Right lobe of liver (tissue), 6 donors: ENCODE data around the gene LRRC28. TPM values are rescaled to one million over a fixed set of nuclear protein-coding genes. Genes with fewer than 3 reads are reported as not detected.

ENCODE experiments used
- ATAC-seq, 4 donors: fragments of 200-7000 bp; cut with Tn5 transposase; one replicate each; pipeline ENCODE4 v1.9.1; 2020; ENCODE audit warnings: mild to moderate bottlenecking in 4 of 4, moderate library complexity in 4 of 4
- DNase-seq, 3 donors: peaks; one replicate each; pipeline ENCODE4 v3.0.0-alpha.2; 2020
- H3K27ac ChIP-seq, 3 donors: fragments of 200-600 bp; one replicate each; pipeline ENCODE4 v1.8.0; 2022
- H3K27me3 ChIP-seq, 2 donors: fragments of 200-600 bp; one replicate each; pipeline ENCODE4 v1.8.0; 2022
- H3K36me3 ChIP-seq, 4 donors: fragments of 200-600 bp; sonication (generic) in 1 of 4; one replicate each; pipeline versions ENCODE4 v1.5.1 to v1.8.0; 2017 to 2022; ENCODE audit warnings: control low read depth in 1 of 4
- H3K4me1 ChIP-seq, 4 donors: fragments of 200-600 bp; sonication (generic) in 1 of 4; one replicate each; pipeline versions ENCODE4 v1.5.1 to v1.8.0; 2017 to 2022; ENCODE audit warnings: control low read depth in 1 of 4
- H3K4me3 ChIP-seq, 3 donors: fragments of 200-600 bp; one replicate each; pipeline ENCODE4 v1.8.0; 2022
- H3K9me3 ChIP-seq, 4 donors: fragments of 200-600 bp; sonication (generic) in 1 of 4; one replicate each; pipeline versions ENCODE4 v1.5.1 to v1.8.0; 2017 to 2022; ENCODE audit warnings: control low read depth in 1 of 4
- CTCF ChIP-seq, 4 donors: fragments of 200-600 bp in 3 of 4; fragments of 450-650 bp in 1 of 4; IDR thresholded peaks; one replicate each; pipeline versions ENCODE4 v1.5.1 to v1.8.0; 2016 to 2022; ENCODE audit warnings: antibody characterized with exemption in 4 of 4, mild to moderate bottlenecking in 2 of 4
- POLR2A ChIP-seq: fragments of 450-650 bp; IDR thresholded peaks from one replicate; pipeline ENCODE4 v1.6.1; 2017; ENCODE audit warnings: antibody characterized with exemption, mild to moderate bottlenecking
- WGBS: methylation state at CpG from one replicate; pipeline ENCODE4 v1.1.6; 2018; ENCODE audit warnings: low coverage, low lambda C conversion rate; ENCODE audit not compliant: insufficient coverage; ENCODE audit errors: missing lambda C conversion rate; 5-methylcytosine and 5-hydroxymethylcytosine counted together
- intact Hi-C, 2 donors: fragments of 100-400 bp; cut with DNase I; formaldehyde crosslinking; loops; one replicate each; pipeline versions ENCODE4 v1.11.2 to v1.14.1; 2022
- total RNA-seq, 6 experiments: library from RNA; depleted of rRNA in 2 of 6; stranded (reverse); fragments of >200 nt in 2 of 6; fragmentation: NEBNext Ultra II Directional in 3 of 6; extraction: Animal tissue kit (Norgen Biotek cat#: 25700) in 3 of 6; gene quantifications; one replicate each; pipeline versions ENCODE4 v1.1.0 to v1.2.4, GENCODE V29; 2016 to 2023
- donor health status: DM: no; HTN: yes; CAD: no.
- donor health status: DM: no; HTN: no; CAD: no.
- donor health status: DM: no; HTN: no; CAD: no.
- donor health status: DM: no; HTN: yes; CAD: no.
- donor health status: DM: no; HTN: yes; CAD: no.

LRRC28 gene
- total RNA-seq, 6 experiments from 2014 or later, result 21.8 to 70.1 (median 31.9) TPM

GRCh38 chr15:99433757-99434450 is 182.6 kb downstream of the LRRC28 start:
- ATAC-seq, result no peak
- H3K4me1 ChIP-seq, result no peaks in the 10 kb centered on the region
- peak in 1 of 3 donors; percentile 30 for DNase-seq
- H3K27me3 ChIP-seq, result no peaks in the 10 kb centered on the region
- no peak overlapping the region for H3K27ac ChIP-seq
- no peaks in the 10 kb centered on the region for H3K9me3 ChIP-seq
- no peak for TF ChIP-seq CTCF (IDR thresholded peaks at IDR 0.05)
- no peak for TF ChIP-seq POLR2A
- intact Hi-C loops, result no loop called here
- no peak overlapping the region for H3K4me3 ChIP-seq
- WGBS, result 43% methylated on average over 7 of the region's 21 CpGs
- H3K36me3 ChIP-seq, result no peaks in the 10 kb centered on the region

- Histone ChIP-seq H3K4me3 (no peak overlapping the region), H3K27ac (no peak overlapping the region), H3K36me3 (no peaks in the 10 kb centered on the region), H3K4me1 (no peaks in the 10 kb centered on the region), H3K9me3 (no peaks in the 10 kb centered on the region), H3K27me3 (no peaks in the 10 kb centered on the region)
- intact Hi-C loops, result no loop called here
- 64% methylated on average over 5 of the region's 24 CpGs for WGBS
- ATAC-seq (no peak), DNase-seq (peak in 1 of 3 donors; percentile 36)
- no peak for TF ChIP-seq POLR2A
- no peak for TF ChIP-seq CTCF (IDR thresholded peaks at IDR 0.05)
Measured at GRCh38 chr15:99434506-99435112, 183.3 kb downstream of the LRRC28 start.

- Histone ChIP-seq H3K27me3 (no peaks in the 10 kb centered on the region), H3K9me3 (no peaks in the 10 kb centered on the region), H3K4me3 (no peak overlapping the region), H3K4me1 (no peaks in the 10 kb centered on the region), H3K27ac (no peak overlapping the region), H3K36me3 (no peaks in the 10 kb centered on the region)
- TF ChIP-seq POLR2A (no peak), CTCF (IDR thresholded peaks at IDR 0.05) (no peak)
- DNase-seq, result peak in 1 of 3 donors; percentile 37
- peak in 1 of 4 donors; percentile 18 for ATAC-seq
- 64% methylated on average over 7 of the region's 20 CpGs for WGBS
- intact Hi-C loops, result no loop called here
Measured at GRCh38 chr15:99435113-99435695, 183.9 kb downstream of the LRRC28 start.

- Histone ChIP-seq H3K27me3 (no peaks in the 10 kb centered on the region), H3K4me1 (no peaks in the 10 kb centered on the region), H3K27ac (no peak overlapping the region), H3K9me3 (no peaks in the 10 kb centered on the region), H3K36me3 (no peaks in the 10 kb centered on the region), H3K4me3 (no peak overlapping the region)
- intact Hi-C loops, result no loop called here
- no peak for ATAC-seq
- TF ChIP-seq POLR2A (no peak), CTCF (IDR thresholded peaks at IDR 0.05) (no peak)
- DNase-seq, result peak in 1 of 3 donors; percentile 38
- WGBS, result 64% methylated on average over 1 of the region's 10 CpGs
Measured at GRCh38 chr15:99435877-99436541, 184.7 kb downstream of the LRRC28 start.
